K562 (cell line): ENCODE measurements around the gene FMN1. TPM values are rescaled to one million over a fixed set of nuclear protein-coding genes. Genes with fewer than 3 reads are reported as not detected.

ENCODE experiments used
- ATAC-seq: fragments of 200-7000 bp; cut with Tn5 transposase; 3 replicates; pipeline ENCODE4 v1.9.1; 2020; ENCODE audit warnings: moderate library complexity
- BruUV-seq: library from RNA; stranded (reverse); fragments of 400-500 nt; replicated peaks from 2 replicates; lab custom pipeline; 2021; lab: Mats Ljungman, UMichigan
- CTCF ChIA-PET: fragments of 300-600 bp; formaldehyde crosslinking; extraction: SDS; loops from one replicate; lab custom pipeline; 2021; ENCODE audit warnings: low intra/inter-chr PET ratio; lab: Yijun Ruan, JAX
- POLR2A ChIA-PET: fragments of 300-600, 350-650 bp; sonication (Branson Sonifier 250); formaldehyde crosslinking; extraction: SDS; loops from one replicate; lab custom pipeline; 2021; ENCODE audit warnings: antibody characterized with exemption, inconsistent platforms; lab: Yijun Ruan, JAX
- DNase-seq, 4 experiments: peaks; one replicate each; pipeline versions ENCODE4 v3.0.0 to v3.0.0-alpha.2; 2011 to 2018; ENCODE audit warnings: low spot score in 3 of 4, mixed read lengths in 3 of 4; ENCODE audit errors: extremely low read depth in 1 of 4
- FAIRE-seq: peaks from 2 replicates; lab custom pipeline; 2011; peaks lifted over from hg19 to GRCh38; lab: Jason Lieb, UNC
- H2AFZ ChIP-seq: 2 replicates; pipeline ENCODE4 v1.6.0; 2011; ENCODE audit warnings: low read depth, low read length, control low read depth, inconsistent platforms
- H3K27ac ChIP-seq: fragments of 200-600 bp; 3 replicates; pipeline ENCODE4 v1.8.0; 2011; ENCODE audit warnings: low read depth, mild to moderate bottlenecking, control low read depth, inconsistent platforms, low read length, moderate library complexity, mixed read lengths; ENCODE audit errors: extremely low read depth
- H3K27me3 ChIP-seq, 2 experiments: fragments of 300-600 bp in 1 of 2; 2 replicates in 1 of 2; 3 replicates in 1 of 2; pipeline versions ENCODE4 v1.6.0 to v1.8.0; 2011; ENCODE audit warnings: inconsistent platforms in 2 of 2, low read length in 2 of 2, mild to moderate bottlenecking in 1 of 2, mixed read lengths in 1 of 2, moderate library complexity in 1 of 2; ENCODE audit not compliant: control insufficient read depth in 2 of 2, insufficient read depth in 2 of 2
- H3K36me3 ChIP-seq: fragments of 300-600 bp; 3 replicates; pipeline ENCODE4 v1.8.0; 2011; ENCODE audit warnings: mild to moderate bottlenecking, low read length, inconsistent platforms; ENCODE audit not compliant: control insufficient read depth, insufficient read depth
- H3K4me1 ChIP-seq, 2 experiments: fragments of 200-600 bp in 1 of 2; replicated peaks in 1 of 2; 2 replicates in 1 of 2; 3 replicates in 1 of 2; pipeline versions ENCODE4 v1.5.1 to v1.8.0; 2011; ENCODE audit warnings: inconsistent platforms in 2 of 2, low read length in 2 of 2, mild to moderate bottlenecking in 1 of 2, mixed read lengths in 1 of 2, moderate library complexity in 1 of 2; ENCODE audit not compliant: control insufficient read depth in 2 of 2, insufficient read depth in 2 of 2
- H3K4me2 ChIP-seq: 2 replicates; pipeline ENCODE4 v1.6.1; 2011; ENCODE audit warnings: low read length, control low read depth, inconsistent platforms, mixed read lengths; ENCODE audit not compliant: insufficient read depth
- H3K4me3 ChIP-seq: fragments of 200-600 bp; sonication (generic), shearing (Covaris generic); 2 replicates; pipeline ENCODE4 v1.5.1; 2016; ENCODE audit warnings: control low read depth, inconsistent platforms
- H3K79me2 ChIP-seq: fragments of 200-600 bp; 3 replicates; pipeline ENCODE4 v1.8.0; 2011; ENCODE audit warnings: low read length, inconsistent platforms; ENCODE audit not compliant: control insufficient read depth, insufficient read depth
- H3K9ac ChIP-seq, 2 experiments: 2 replicates each; pipeline versions ENCODE4 v1.6.0 to v1.6.1; 2011; ENCODE audit warnings: low read depth in 2 of 2, low read length in 2 of 2, control low read depth in 1 of 2, inconsistent platforms in 1 of 2, mild to moderate bottlenecking in 1 of 2, mixed read lengths in 1 of 2; ENCODE audit not compliant: insufficient read depth in 1 of 2
- H3K9me1 ChIP-seq: one replicate; pipeline ENCODE4 v1.6.0; 2011; ENCODE audit warnings: inconsistent platforms, mild to moderate bottlenecking, low read length, moderate library complexity; ENCODE audit not compliant: control insufficient read depth, insufficient read depth
- H3K9me3 ChIP-seq: replicated peaks from 2 replicates; pipeline ENCODE4 v1.5.1; 2011; ENCODE audit warnings: low read depth, low read length, inconsistent platforms; ENCODE audit not compliant: control insufficient read depth, insufficient read depth
- H4K20me1 ChIP-seq: replicated peaks from 2 replicates; pipeline ENCODE4 v1.6.1; 2011; ENCODE audit warnings: low read length, inconsistent platforms, mixed read lengths; ENCODE audit not compliant: control insufficient read depth, insufficient read depth
- EGR1 ChIP-seq: fragments of 450-650 bp; conservative IDR thresholded peaks from 2 replicates; pipeline ENCODE4 v1.6.1; 2017; ENCODE audit warnings: mild to moderate bottlenecking
- HDAC6 ChIP-seq: IDR thresholded peaks from 2 replicates; pipeline ENCODE4 v1.6.1; 2012; ENCODE audit warnings: low read depth, mild to moderate bottlenecking, control low read depth, inconsistent platforms, low read length, moderate library complexity
- KAT8 ChIP-seq: fragments of 450-650 bp; IDR thresholded peaks from 2 replicates; pipeline ENCODE4 v1.6.1; 2016; ENCODE audit warnings: low read depth, mild to moderate bottlenecking
- NR4A1 ChIP-seq, 2 experiments: fragments of 250-450 bp in 1 of 2; fragments of 450-650 bp in 1 of 2; sonication (Bioruptor Pico) in 1 of 2; IDR thresholded peaks; 2 replicates each; pipeline versions ENCODE4 v1.4.0 to v1.6.1; 2016 to 2020; ENCODE audit warnings: mild to moderate bottlenecking in 2 of 2, missing compliant biosample characterization in 1 of 2, missing genetic modification characterization in 1 of 2, moderate library complexity in 1 of 2
- REST ChIP-seq, 2 experiments: fragments of 450-650 bp; formaldehyde crosslinking in 1 of 2; IDR thresholded peaks; 2 replicates each; pipeline versions ENCODE4 v1.4.0 to v1.6.1; 2014 to 2020; ENCODE audit warnings: mild to moderate bottlenecking in 2 of 2, borderline replicate concordance in 1 of 2, low read depth in 1 of 2
- WGBS: fragments of 100-300 bp; shearing (Covaris generic); methylation state at CpG from one replicate; pipeline ENCODE4 v1.1.6; 2016; ENCODE audit warnings: low coverage, mixed read lengths; ENCODE audit not compliant: insufficient coverage; ENCODE audit errors: missing lambda C conversion rate; 5-methylcytosine and 5-hydroxymethylcytosine counted together
- in situ Hi-C: fragments of 300-500 bp; cut with MboI; formaldehyde crosslinking; loops from 4 replicates; pipeline ENCODE4 v1.15.0; 2018; ENCODE audit warnings: inconsistent platforms, mixed read lengths
- intact Hi-C: fragments of 100-400 bp; cut with micrococcal nuclease; formaldehyde crosslinking; loops from 2 replicates; pipeline ENCODE4 v1.14.2; 2022
- polyA plus RNA-seq, 8 experiments: library from polyadenylated mRNA; depleted of rRNA in 4 of 8; stranded (reverse) in 5 of 8; unstranded in 3 of 8; fragments of >200 nt; fragmentation: Nextera tagmentation in 2 of 8; fragmentation: Illumina TruSeq in 1 of 8; extraction: Ambion mirVana in 2 of 8; extraction: Trizol in 1 of 8; gene quantifications; 2 replicates each; pipeline versions ENCODE4 v1.2.1 to v1.2.3, GENCODE V29; 2011 to 2014; ENCODE audit warnings: inconsistent platforms in 1 of 8, missing spikeins in 1 of 8
- total RNA-seq, 7 experiments: library from RNA; depleted of rRNA in 6 of 7; stranded (reverse); fragments of >200 nt in 6 of 7; fragmentation: Illumina TruSeq in 2 of 7; extraction: Trizol in 2 of 7; gene quantifications; 2 replicates each; pipeline versions ENCODE4 v1.2.1 to v1.2.3, GENCODE V29; 2011 to 2021; ENCODE audit warnings: low replicate concordance in 1 of 7

Gene FMN1
- total and polyA plus RNA-seq, 9 of the 15 experiments (the other 6 are each of a cell fraction or from before 2014, with no cell fraction given), result 0.03 to 0.07 (median 0.04) TPM; not detected in 6

- no peaks in the 10 kb centered on the region for H3K9me1 ChIP-seq
- DNase-seq, result no peak
- TF ChIP-seq EGR1, result no peak
- no peak for TF ChIP-seq HDAC6
- TF ChIP-seq KAT8, result no peak
- TF ChIP-seq NR4A1 (CRISPR knock-in tag; IDR thresholded peaks at IDR 0.05), result no peak
- TF ChIP-seq NR4A1 (tag; IDR thresholded peaks at IDR 0.05), result no peak
- no peak for TF ChIP-seq REST (IDR thresholded peaks at IDR 0.05; ENCODE audit: borderline replicate concordance)
- no peak for TF ChIP-seq REST (CRISPR knock-in tag; IDR thresholded peaks at IDR 0.05; ENCODE audit: low read depth)
- ATAC-seq, result no peak
- no peak overlapping the region for H3K27ac ChIP-seq
- CTCF ChIA-PET, result no interaction called here
- POLR2A ChIA-PET, result interaction anchor here (0.6 kb wide), 1 partner anchor 13 kb away, joined by 3 read pairs; no protein-coding TSS in a partner anchor
- H3K4me2 ChIP-seq, result no peak overlapping the region
- no peaks in the 10 kb centered on the region for H3K36me3 ChIP-seq
- in situ Hi-C loops (no loop called here), intact Hi-C loops (no loop called here)
- FAIRE-seq, result no peak
- H3K79me2 ChIP-seq, result no peaks in the 10 kb centered on the region
- no peak overlapping the region for H3K9ac ChIP-seq
- H2AFZ ChIP-seq, result no peak overlapping the region
- H4K20me1 ChIP-seq, result no peaks in the 10 kb centered on the region
- no peaks in the 10 kb centered on the region for H3K9me3 ChIP-seq
- no TSS peak for BruUV-seq
- H3K4me3 ChIP-seq, result no peak overlapping the region
- 7% methylated on average over 5 of the region's 5 CpGs for WGBS
- H3K27me3 ChIP-seq, result no peaks in the 10 kb centered on the region
- peaks cover 0 to 6% of the 10 kb centered on the region in 2 experiments; a peak in 2 of 5 replicates for H3K4me1 ChIP-seq
Measured at GRCh38 chr15:32872621-32873283, 321.8 kb downstream of the FMN1 start.
